NK-92 treated with Interleukin-12 subunit alpha and Interleukin-12 subunit beta, amount 100 ng/mL, for 24 hours (cell line): Measurements from ENCODE around the gene HPCAL1.
A peak's percentile ranks its signal among the peaks of the same experiment; 100 is the strongest.
"Not testable (repeated sequence)": the region's sequence is repeated elsewhere in the genome, so short reads cannot be mapped to it uniquely, and the experiment has no call there.

ENCODE experiments used
- DNase-seq: peaks from one replicate; lab custom pipeline; 2025; lab: John Stamatoyannopoulos, UW

Gene HPCAL1

DNA sequence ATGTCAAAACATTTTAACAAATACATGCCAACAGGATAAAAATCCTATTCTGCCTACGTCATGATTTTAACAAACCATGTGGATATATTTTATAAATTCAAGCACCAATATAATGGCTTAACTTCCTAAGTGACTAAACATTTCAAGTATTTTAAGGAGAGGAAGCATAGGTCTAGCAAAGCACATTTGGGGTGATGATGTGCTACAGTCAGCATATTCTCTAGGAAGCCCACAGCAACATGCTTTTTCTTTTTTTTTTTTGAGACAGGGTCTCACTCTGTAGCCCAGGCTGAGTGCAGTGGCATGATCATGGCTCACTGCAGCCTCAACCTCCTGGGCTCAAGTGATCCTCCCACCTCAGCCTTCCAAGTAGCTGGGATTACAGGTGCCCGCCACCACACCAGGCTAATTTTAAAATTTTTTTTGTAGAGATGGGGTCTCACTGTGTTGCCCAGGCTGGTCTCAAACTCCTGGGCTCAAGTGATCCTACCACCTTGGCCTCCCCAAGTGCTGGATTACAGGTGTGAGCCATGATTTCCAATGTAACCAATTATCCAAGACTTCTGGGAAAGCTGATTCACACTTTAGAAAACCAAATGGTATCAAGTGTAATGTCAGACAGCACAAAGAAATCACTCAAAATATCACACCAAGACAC is 139.9 kb downstream of the HPCAL1 start:
- not testable (repeated sequence) for DNase-seq

DNA sequence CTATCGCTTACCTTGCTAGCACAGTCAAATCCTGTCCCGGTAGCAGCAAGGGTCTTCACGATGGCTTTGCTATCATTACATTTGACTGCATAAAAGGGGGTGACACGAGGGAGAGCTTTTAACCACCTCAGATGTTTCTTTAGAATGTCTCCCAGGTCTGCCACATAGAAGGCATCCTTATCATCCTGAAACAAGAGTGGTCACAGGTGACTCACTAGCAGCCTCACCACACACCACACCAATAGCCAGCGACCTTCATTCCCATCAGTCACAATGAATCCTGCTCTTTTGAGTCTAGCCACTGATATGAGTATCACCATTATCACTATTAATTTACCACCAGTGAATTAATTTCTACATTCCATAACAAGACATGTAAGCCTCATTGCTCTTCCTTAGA is 141.8 kb downstream of the HPCAL1 start:
- no peak for DNase-seq

GRCh38 chr2:10446631-10447030 is 143.9 kb downstream of the HPCAL1 start:
- no peak for DNase-seq

- DNase-seq: no peak
Observed at GRCh38 chr2:10447300-10447894, 144.7 kb downstream of the HPCAL1 start.

DNA sequence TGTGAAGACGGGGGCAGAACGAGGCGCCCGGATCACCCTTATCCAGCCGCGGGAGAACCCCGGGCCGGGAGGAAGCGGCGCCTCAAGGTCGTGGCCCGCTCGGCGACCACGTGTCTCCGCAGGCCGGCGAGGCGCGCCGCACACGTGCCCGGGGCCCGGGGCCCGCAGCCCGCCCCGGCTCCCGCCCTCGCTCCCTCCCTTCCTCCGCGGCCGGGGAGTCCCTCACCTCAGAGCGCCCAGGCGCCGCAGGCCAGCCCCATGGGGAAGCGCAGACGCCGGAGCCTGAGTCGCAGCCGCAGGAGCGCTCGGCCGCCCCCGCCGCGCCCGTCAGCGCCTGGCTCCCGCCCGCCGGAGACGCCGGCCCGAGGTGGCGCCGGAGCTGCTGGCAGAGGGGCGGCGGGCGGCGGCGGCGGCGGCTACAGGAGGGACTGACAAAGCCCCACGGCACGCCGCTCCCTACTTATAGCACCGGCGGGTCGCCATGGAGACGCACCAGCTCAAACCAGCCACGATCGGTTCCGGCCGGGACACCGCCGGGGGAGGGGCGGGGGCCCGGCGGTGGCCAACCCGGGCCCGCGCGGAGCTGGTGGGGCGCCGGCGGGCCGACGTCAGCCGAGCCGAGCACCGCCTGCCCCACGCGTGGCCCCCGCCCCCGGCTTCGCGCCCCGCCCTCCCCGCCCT is 145.3 kb downstream of the HPCAL1 start, which contains the start of gene ODC1:
Gene ODC1 (minus strand): TSS at position 433 of the 681 bp plus-strand sequence. CDS start 3,295 bp downstream, outside the sequence.
- peak; percentile 98 for DNase-seq

DNA sequence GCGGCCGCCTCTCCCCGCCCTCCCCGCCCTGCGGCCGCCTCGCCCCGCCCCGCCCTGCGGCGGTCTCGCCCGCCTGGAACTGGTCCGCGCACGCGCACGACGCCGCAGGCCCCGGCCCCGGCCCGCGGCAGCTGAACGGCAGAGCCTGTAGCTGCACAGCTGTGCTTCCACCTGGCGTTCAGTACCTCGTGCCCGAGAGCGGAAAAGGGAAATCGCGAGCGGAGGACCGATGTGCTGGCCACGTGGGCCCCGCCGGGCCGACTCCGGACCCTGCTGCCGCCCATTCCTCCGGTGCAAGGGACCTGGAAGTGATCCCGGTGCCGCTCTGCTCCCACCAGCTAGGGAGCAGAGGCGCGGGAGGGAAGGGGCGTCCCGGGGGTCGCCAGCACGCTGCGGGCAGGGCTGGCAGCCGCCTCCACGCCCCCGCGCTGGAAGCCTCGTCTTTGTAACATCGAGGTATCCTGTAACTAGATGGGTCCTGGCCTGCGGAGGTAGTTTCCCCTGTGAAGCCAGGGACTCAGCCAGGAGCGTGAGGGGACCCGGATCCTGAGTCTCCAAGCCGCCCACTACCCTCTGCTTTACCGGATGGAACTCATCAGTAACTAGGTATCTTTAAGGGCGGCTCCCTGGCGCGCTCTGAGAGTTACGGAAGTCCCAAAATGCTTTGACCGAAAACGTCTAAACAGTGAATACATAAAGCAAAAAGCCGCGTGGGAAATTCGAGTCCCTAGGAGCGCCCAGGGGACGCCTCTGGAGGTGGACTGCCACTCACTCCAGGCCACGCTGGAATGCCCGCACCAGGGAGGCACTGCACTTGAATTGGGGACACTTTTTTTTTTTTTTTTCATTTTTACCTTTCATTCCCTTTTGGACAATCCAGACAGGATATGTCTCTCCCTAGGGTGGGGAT is 146.1 kb downstream of the HPCAL1 start:
- peak; percentile 98 for DNase-seq

- DNase-seq: no peak
Observed at GRCh38 chr2:10449486-10449831, 146.8 kb downstream of the HPCAL1 start.

DNA sequence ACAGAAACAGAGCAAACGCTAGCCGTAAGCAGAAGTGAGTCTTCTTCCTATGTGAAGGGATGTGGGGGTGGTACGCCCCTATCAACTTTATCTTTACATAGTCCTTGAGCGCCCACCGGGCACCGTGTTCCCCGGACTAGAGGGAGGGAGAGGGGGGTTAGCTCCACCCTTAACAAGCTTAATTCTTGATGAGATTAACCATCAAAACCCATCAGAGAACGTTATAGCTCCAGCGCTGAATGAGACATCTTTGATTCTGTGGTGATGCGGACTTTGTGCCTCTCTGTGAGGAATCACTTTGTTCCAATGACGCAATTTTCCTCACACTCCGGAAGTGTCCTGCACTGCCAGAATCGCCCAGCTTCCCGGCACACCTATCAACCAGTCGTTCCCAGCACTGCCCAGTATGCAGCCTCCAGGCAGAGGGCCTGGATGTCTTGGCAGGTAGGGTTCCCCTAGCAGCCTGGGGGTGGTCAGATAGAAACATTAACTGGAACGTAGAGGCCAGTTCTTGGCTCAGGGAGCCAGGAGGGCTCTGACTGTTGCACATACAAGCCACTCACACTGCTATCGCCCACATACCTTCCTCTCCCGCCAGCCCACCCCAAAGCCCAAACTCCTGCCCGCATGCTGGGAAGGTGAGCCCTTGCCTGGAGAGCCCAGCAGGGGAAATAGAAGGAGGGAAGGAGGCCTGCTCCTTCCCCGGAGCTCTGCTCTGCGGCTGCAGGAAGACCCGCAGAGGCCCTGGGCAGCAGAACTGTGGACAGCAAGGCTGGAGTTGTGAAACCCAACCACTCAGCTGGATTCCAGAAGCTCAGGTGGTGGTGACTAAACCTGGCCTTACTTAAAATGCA is 147.4 kb downstream of the HPCAL1 start:
- DNase-seq: no peak

GRCh38 chr2:10451819-10452218 is 149.1 kb downstream of the HPCAL1 start:
- no peak for DNase-seq

GRCh38 chr2:10452312-10452711 is 149.6 kb downstream of the HPCAL1 start:
- no peak for DNase-seq

DNA sequence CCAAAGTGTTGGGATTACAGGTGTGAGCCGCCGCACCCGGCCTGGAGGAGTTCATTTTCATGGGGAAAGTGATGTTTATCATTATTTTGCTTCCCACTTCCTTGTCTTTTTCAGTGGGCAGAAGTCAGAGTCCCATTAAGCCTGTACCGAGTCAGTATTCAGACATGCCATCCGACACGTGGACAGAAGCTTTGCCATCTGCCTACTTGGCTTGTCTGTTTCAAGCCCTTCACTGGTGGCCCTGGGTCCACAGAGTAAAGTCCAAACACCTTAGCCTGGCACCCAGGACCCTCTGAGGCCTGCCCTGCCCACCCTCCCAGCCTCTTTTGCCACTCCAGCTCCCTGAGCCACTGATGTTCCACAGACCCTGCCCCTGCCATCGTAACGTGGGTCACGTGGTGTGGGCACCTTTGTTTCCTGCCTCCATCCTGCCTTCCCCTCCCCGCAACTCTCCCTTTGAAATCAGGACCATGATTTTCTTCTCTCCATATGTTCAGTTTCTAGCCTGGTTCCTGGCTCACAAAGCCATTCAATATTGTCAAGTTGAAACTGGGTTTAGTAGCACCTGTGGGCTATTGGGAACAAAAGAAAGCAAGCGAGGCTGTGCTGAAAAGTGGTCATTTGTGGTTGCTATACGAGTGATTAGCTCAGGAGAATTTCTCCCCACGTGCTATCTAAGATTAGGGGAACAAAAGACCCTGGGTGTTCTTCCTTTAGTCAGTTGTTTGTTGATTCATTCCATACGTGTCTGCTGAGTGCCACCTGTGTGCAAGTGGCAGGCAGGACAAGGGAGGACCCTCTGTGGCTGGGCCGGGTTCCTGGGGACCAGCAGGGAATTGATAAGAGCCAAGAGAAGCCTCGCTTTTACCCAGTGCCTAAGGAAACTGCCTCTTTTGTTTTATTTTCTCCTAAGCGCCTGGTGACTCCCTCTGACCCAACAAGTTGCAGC is 150.5 kb downstream of the HPCAL1 start:
- no peak for DNase-seq

DNA sequence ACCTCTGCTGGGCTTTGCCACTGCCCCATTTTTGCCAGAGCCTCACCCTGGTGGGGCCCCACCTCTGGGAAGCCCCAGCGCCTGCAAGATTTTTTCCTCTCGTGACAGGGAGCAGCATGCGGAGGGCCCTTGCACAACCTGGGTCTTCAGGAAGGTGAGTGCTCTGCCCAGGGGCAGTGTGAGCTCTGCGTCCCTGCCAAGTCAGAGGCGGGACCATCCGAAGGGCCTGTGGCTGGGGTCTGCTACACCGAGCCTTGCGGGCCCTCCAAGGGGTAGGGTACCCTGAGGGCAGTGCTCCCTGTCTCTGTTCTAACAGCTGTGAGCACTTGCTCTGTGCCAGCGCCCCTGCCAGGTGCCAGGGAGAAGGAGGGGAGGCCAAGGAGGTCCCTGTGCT is 151.2 kb downstream of the HPCAL1 start:
- no peak for DNase-seq

GRCh38 chr2:10454505-10454904 is 151.8 kb downstream of the HPCAL1 start:
- DNase-seq: no peak

DNA sequence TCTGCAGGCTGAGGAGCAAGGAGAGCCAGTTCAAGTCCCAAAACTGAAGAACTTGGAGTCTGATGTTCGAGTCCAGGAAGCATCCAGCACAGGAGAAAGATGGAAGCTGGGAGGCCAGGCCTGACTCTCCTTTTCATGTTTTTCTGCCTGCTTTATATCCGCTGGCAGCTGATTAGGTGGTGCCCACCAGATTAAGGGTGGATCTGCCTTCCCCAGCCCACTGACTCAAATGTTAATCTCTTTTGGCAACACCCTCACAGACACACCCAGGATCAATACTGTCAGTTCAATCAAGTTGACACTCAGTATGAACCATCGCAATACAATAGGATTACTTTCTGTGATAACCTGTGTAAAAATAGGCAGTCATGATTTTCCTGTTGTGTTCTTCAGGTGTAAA is 154.5 kb downstream of the HPCAL1 start:
- not testable (repeated sequence) for DNase-seq

- DNase-seq: no peak
Observed at GRCh38 chr2:10457846-10458598, 155.3 kb downstream of the HPCAL1 start.

- DNase-seq: no peak
Observed at GRCh38 chr2:10460366-10460796, 157.7 kb downstream of the HPCAL1 start.

- DNase-seq: no peak
Observed at GRCh38 chr2:10462178-10463083, 159.7 kb downstream of the HPCAL1 start.

- DNase-seq: no peak
Observed at GRCh38 chr2:10465910-10466309, 163.2 kb downstream of the HPCAL1 start.
